ENCODE data around the gene NRIP1. TPM values are rescaled to one million over a fixed set of nuclear protein-coding genes. Genes with fewer than 3 reads are reported as not detected.

The NRIP1 gene
- total and polyA plus RNA-seq, 2 donors (not counting 3 experiments of a cell fraction or from before 2014, with no cell fraction given), result 2.8 to 24.0 TPM

- Histone ChIP-seq H3K27me3 (ENCODE audit: control insufficient read depth in 2 of 2, insufficient read depth in 2 of 2, low read length in 2 of 2) (no peaks in the 10 kb centered on the region), H4K20me1 (replicated peaks; ENCODE audit: control insufficient read depth, extremely low read depth, insufficient read depth, low read length) (no peaks in the 10 kb centered on the region), H3K4me1 (ENCODE audit: control insufficient read depth, extremely low read depth, insufficient read depth, low read length) (no peaks in the 10 kb centered on the region), H3K9me3 (replicated peaks; ENCODE audit: control insufficient read depth, insufficient read depth, low read length) (no peaks in the 10 kb centered on the region), H3K4me3 (replicated peaks in 1 of 3; ENCODE audit: insufficient read depth in 1 of 3, low read depth in 1 of 3, low read length in 3 of 3) (no peak overlapping the region), H2AFZ (ENCODE audit: low read depth, low read length) (no peak overlapping the region), H3K4me2 (ENCODE audit: insufficient read depth, low read length) (no peak overlapping the region), H3K9ac (replicated peaks; ENCODE audit: extremely low read depth, insufficient read depth, low read length) (no peak overlapping the region), H3K36me3 (ENCODE audit: control insufficient read depth in 2 of 2, extremely low read depth in 1 of 2, insufficient read depth in 2 of 2, low read length in 2 of 2) (no peaks in the 10 kb centered on the region), H3K27ac (ENCODE audit: insufficient read depth, low read depth, low read length) (no peak overlapping the region), H3K79me2 (ENCODE audit: control insufficient read depth, insufficient read depth, low read length) (no peaks in the 10 kb centered on the region), H3K9me1 (replicated peaks; ENCODE audit: control insufficient read depth, extremely low read depth, insufficient read depth, low read length) (no peaks in the 10 kb centered on the region)
- no peak for TF ChIP-seq POLR2AphosphoS5 (IDR thresholded peaks at IDR 0.05; ENCODE audit: insufficient read depth, low read depth, low read length)
- no peak for TF ChIP-seq MYC (IDR thresholded peaks at IDR 0.05; ENCODE audit: low read depth, low read length)
- ChIA-PET POLR2A (no interaction called here), CTCF (interaction anchor here (1.7 kb wide), 1 partner anchor 9 kb away, joined by 6 read pairs; no protein-coding TSS in a partner anchor)
- intact Hi-C loops (cut with micrococcal nuclease) (no loop called here), dilution Hi-C loops (cut with MboI; ENCODE audit: extremely low pct_ligation_motif_present, low sequenced_read_pairs) (no loop called here)
- DNase-seq (ENCODE audit: low read depth, low spot score), result no peak
- BruUV-seq (replicated peaks), result no TSS peak
- no peak for FAIRE-seq
These were observed 147.0 kb downstream of the NRIP1 start for GRCh38 chr21:14917762-14918161.

GRCh38 chr21:14916676-14917141, 148.1 kb downstream of the NRIP1 start:
- ChIA-PET POLR2A (no interaction called here), CTCF (no interaction called here)
- FAIRE-seq (no peak), DNase-seq (ENCODE audit: low read depth, low spot score) (no peak)
- Histone ChIP-seq H3K4me3 (replicated peaks in 1 of 3; ENCODE audit: insufficient read depth in 1 of 3, low read depth in 1 of 3, low read length in 3 of 3) (no peak overlapping the region), H2AFZ (ENCODE audit: low read depth, low read length) (no peak overlapping the region), H3K27me3 (ENCODE audit: control insufficient read depth in 2 of 2, insufficient read depth in 2 of 2, low read length in 2 of 2) (no peaks in the 10 kb centered on the region), H3K9me3 (replicated peaks; ENCODE audit: control insufficient read depth, insufficient read depth, low read length) (no peaks in the 10 kb centered on the region), H3K4me2 (ENCODE audit: insufficient read depth, low read length) (no peak overlapping the region), H4K20me1 (replicated peaks; ENCODE audit: control insufficient read depth, extremely low read depth, insufficient read depth, low read length) (no peaks in the 10 kb centered on the region), H3K9ac (replicated peaks; ENCODE audit: extremely low read depth, insufficient read depth, low read length) (no peak overlapping the region), H3K27ac (ENCODE audit: insufficient read depth, low read depth, low read length) (no peak overlapping the region), H3K4me1 (ENCODE audit: control insufficient read depth, extremely low read depth, insufficient read depth, low read length) (no peaks in the 10 kb centered on the region), H3K36me3 (ENCODE audit: control insufficient read depth in 2 of 2, extremely low read depth in 1 of 2, insufficient read depth in 2 of 2, low read length in 2 of 2) (no peaks in the 10 kb centered on the region), H3K79me2 (ENCODE audit: control insufficient read depth, insufficient read depth, low read length) (no peaks in the 10 kb centered on the region), H3K9me1 (replicated peaks; ENCODE audit: control insufficient read depth, extremely low read depth, insufficient read depth, low read length) (no peaks in the 10 kb centered on the region)
- TF ChIP-seq GATA2 (IDR thresholded peaks at IDR 0.05; ENCODE audit: insufficient read depth, insufficient read length, low read depth, low read length) (no peak), FOS (IDR thresholded peaks at IDR 0.05; ENCODE audit: borderline replicate concordance, insufficient read depth, low read length) (no peak), POLR2A (IDR thresholded peaks at IDR 0.05; ENCODE audit: low read depth, low read length) (no peak)
- TF ChIP-seq, protein P1, sequence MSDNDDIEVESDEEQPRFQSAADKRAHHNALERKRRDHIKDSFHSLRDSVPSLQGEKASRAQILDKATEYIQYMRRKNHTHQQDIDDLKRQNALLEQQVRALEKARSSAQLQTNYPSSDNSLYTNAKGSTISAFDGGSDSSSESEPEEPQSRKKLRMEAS (IDR thresholded peaks at IDR 0.05; ENCODE audit: insufficient read depth, insufficient read length), result no peak
- intact Hi-C loops (cut with micrococcal nuclease), result no loop called here
- dilution Hi-C loops (cut with MboI; ENCODE audit: extremely low pct_ligation_motif_present, low sequenced_read_pairs), result no loop called here
- BruUV-seq (replicated peaks), result no TSS peak

Measured in endothelial cell of umbilical vein (primary cell).